ENCODE data around the gene LRRC66.

- TF ChIP-seq SUZ12 (IDR thresholded peaks at IDR 0.05; ENCODE audit: extremely low read depth, insufficient read depth, insufficient read length), result no peak
- no peak for TF ChIP-seq ZNF274 (IDR thresholded peaks at IDR 0.05; ENCODE audit: low read depth, low read length)
- no peak for TF ChIP-seq YY1 (IDR thresholded peaks at IDR 0.05; ENCODE audit: insufficient read depth, insufficient read length)
Measured at GRCh38 chr4:52051615-52052474, 31.7 kb upstream of the LRRC66 start.
